ENCODE data around the gene CLEC2D. TPM values are rescaled to one million over a fixed set of nuclear protein-coding genes. Genes with fewer than 3 reads are reported as not detected.
"Not testable (repeated sequence)": the region's sequence is repeated elsewhere in the genome, so short reads cannot be mapped to it uniquely, and the experiment has no call there.

CLEC2D gene
- total RNA-seq, 2 donors from 2014 or later = 3.3 to 6.8 TPM

- H3K9me3 ChIP-seq = no peaks in the 10 kb centered on the region
- TF ChIP-seq CTCF (IDR thresholded peaks at IDR 0.05) = no peak
- no peak for DNase-seq
- H3K4me1 ChIP-seq = no peaks in the 10 kb centered on the region
- H3K4me3 ChIP-seq = no peak overlapping the region
- intact Hi-C loops (cut with DNase I) = no loop called here
- H3K9ac ChIP-seq (ENCODE audit: low read depth in 2 of 2, low read length in 2 of 2) = no peak overlapping the region
- no peak overlapping the region for H3K27ac ChIP-seq
- peaks cover 10% of the 10 kb centered on the region for H3K36me3 ChIP-seq
- no peaks in the 10 kb centered on the region for H3K27me3 ChIP-seq
These were observed 23.4 kb downstream of the CLEC2D start for GRCh38 chr12:9692909-9693308.

GRCh38 chr12:9694241-9694640 lies 24.7 kb downstream of the CLEC2D start:
- no peak for DNase-seq
- Histone ChIP-seq H3K9me3 (no peaks in the 10 kb centered on the region), H3K27me3 (no peaks in the 10 kb centered on the region), H3K36me3 (peaks cover 7% of the 10 kb centered on the region), H3K9ac (ENCODE audit: low read depth in 2 of 2, low read length in 2 of 2) (no peak overlapping the region), H3K27ac (no peak overlapping the region), H3K4me1 (no peaks in the 10 kb centered on the region), H3K4me3 (no peak overlapping the region)
- TF ChIP-seq CTCF (IDR thresholded peaks at IDR 0.05) = no peak
- intact Hi-C loops (cut with DNase I) = no loop called here

- H3K9me3 ChIP-seq; H3K36me3 ChIP-seq; H3K9ac ChIP-seq (ENCODE audit: low read depth in 2 of 2, low read length in 2 of 2); H3K4me3 ChIP-seq; H3K27me3 ChIP-seq; H3K27ac ChIP-seq; DNase-seq; H3K4me1 ChIP-seq; intact Hi-C loops (cut with DNase I): not testable (repeated sequence)
These were observed 25.6 kb downstream of the CLEC2D start for GRCh38 chr12:9695150-9695549.

DNA sequence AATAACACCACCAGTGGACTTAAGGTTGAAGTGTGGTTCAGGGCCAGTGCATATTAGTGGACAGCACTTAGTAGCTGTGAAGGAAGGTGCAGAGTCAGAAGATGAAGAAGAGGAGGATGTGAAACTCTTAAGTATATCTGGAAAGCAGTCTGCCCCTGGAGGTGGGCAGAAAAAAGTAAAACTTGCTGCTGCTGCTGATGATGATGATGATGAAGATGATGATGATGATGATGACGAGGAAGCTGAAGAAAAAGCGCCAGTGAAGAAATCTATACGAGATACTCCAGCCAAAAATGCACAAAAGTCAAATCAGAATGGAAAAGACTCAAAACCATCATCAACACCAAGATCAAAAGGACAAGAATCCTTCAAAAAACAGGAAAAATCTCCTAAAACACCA lies 26.1 kb downstream of the CLEC2D start:
- H3K36me3 ChIP-seq; H3K27ac ChIP-seq; H3K9ac ChIP-seq (ENCODE audit: low read depth in 2 of 2, low read length in 2 of 2); H3K4me1 ChIP-seq; H3K27me3 ChIP-seq; DNase-seq; intact Hi-C loops (cut with DNase I); H3K4me3 ChIP-seq; H3K9me3 ChIP-seq: not testable (repeated sequence)

GRCh38 chr12:9697619-9698018 lies 28.1 kb downstream of the CLEC2D start:
- Histone ChIP-seq H3K36me3 (no peaks in the 10 kb centered on the region), H3K4me3 (no peak overlapping the region), H3K27me3 (no peaks in the 10 kb centered on the region), H3K27ac (no peak overlapping the region), H3K9ac (ENCODE audit: low read depth in 2 of 2, low read length in 2 of 2) (no peak overlapping the region), H3K9me3 (no peaks in the 10 kb centered on the region), H3K4me1 (no peaks in the 10 kb centered on the region)
- no peak for TF ChIP-seq CTCF (IDR thresholded peaks at IDR 0.05)
- DNase-seq = no peak
- intact Hi-C loops (cut with DNase I) = no loop called here

DNA sequence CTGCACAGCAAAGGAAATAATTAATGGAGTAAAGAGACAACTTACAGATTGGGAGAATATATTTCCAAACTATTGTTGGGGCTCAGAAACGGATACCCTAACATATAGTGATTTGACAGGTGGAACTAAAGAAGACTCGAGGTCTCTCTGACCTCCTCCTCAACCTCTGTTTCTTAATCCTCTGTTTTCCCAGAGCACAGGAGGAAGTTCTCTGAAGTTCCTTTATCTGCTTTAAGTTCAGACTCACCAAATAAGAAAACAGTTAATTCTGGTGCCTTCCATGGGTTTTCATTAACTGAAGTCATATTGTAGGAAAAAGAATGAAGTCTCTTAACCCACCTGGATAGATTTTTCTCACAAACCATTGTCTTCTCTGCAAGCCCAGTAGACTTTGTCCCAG lies 29.2 kb downstream of the CLEC2D start:
- no peaks in the 10 kb centered on the region for H3K9me3 ChIP-seq
- DNase-seq = no peak
- no peak overlapping the region for H3K4me3 ChIP-seq
- no peak overlapping the region for H3K27ac ChIP-seq
- intact Hi-C loops (cut with DNase I) = no loop called here
- no peaks in the 10 kb centered on the region for H3K4me1 ChIP-seq
- H3K27me3 ChIP-seq = no peaks in the 10 kb centered on the region
- no peak overlapping the region for H3K9ac ChIP-seq (ENCODE audit: low read depth in 2 of 2, low read length in 2 of 2)
- H3K36me3 ChIP-seq = no peaks in the 10 kb centered on the region
- TF ChIP-seq CTCF (IDR thresholded peaks at IDR 0.05) = no peak
